GM18511 (cell line): ENCODE measurements around the gene ALPL.

Experiments
- ATAC-seq: cut with Tn5 transposase; IDR thresholded peaks from one replicate; pipeline ENCODE4 v1.9.1; 2021; ENCODE audit warnings: mild to moderate bottlenecking, moderate library complexity; ENCODE audit not compliant: unreplicated experiment

The ALPL gene

DNA sequence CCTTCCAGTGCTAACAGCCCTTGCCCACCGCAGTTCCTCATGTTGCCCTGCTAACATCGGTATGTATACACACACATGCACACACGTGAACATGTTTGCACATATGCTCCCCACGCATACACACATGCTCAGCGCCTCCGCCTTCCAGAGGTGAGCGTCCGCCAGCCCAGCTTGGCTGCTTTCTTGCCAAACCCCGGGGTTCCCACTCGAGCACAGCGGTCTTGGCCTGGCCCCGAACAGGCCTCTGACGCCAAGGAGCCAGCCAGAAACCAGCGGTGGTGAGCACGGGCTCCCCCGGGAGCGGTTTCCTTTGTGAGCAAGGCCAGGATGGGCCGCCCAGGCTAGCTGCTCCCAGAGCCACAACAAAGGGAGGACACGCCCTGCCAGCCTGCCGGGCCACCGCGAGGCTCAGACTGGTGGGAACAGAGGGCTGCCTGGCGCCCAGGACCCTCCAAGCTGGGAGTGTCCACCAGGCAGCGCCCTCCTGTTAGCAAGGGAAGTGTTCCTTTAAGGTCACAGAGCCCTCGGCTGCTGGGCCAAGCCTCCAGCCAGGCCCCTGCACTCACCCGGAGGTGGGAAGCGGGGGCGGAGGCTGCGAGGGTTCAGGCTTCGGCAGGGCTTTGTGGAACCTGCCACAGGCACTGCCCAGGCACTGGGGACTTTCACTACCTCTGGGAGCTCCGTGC is 65.4 kb downstream of the ALPL start:
- no peak for ATAC-seq

DNA sequence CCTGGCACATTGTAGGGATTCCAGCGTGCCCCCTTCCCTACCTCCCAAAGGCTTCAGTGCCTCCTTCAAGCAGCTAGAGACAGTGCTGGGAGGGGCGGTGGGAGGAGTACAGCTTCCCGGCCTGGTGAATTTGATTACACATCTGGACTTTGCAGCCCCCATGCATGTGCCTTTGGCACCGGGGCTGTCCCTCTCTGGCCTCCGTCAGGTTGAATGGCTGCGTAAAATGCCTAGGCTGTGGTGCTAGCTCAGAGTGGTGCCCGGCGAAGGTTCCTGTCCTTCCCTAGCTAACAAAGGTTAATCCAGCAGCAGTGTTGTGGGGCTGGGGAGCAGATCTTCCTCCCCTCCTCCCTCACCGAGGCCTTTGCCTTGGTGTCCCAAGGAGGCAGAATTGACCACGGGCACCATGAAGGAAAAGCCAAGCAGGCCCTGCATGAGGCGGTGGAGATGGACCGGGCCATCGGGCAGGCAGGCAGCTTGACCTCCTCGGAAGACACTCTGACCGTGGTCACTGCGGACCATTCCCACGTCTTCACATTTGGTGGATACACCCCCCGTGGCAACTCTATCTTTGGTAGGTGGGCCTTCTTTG is 66.2 kb downstream of the ALPL start:
- no peak for ATAC-seq

- ATAC-seq, result no peak
These were observed 67.0 kb downstream of the ALPL start for GRCh38 chr1:21576031-21576797.

GRCh38 chr1:21576798-21577187 is 67.6 kb downstream of the ALPL start:
- ATAC-seq, result no peak

GRCh38 chr1:21577324-21577723 is 68.1 kb downstream of the ALPL start:
- ATAC-seq, result no peak

DNA sequence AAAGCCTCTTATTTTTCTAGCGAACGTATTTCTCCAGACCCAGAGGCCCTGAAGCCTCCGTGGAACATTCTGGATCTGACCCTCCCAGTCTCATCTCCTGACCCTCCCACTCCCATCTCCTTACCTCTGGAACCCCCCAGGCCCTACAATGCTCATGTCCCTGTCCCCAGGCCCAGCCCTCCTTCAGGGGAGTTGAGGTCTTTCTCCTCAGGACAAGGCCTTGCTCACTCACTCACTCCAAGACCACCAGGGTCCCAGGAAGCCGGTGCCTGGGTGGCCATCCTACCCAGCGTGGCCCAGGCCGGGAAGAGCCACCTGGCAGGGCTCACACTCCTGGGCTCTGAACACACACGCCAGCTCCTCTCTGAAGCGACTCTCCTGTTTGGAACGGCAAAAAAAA is 68.7 kb downstream of the ALPL start:
- ATAC-seq, result no peak

GRCh38 chr1:21579791-21580190 is 70.6 kb downstream of the ALPL start:
- no peak for ATAC-seq

- ATAC-seq, result no peak
These were observed 74.9 kb downstream of the ALPL start for GRCh38 chr1:21584096-21584495.

GRCh38 chr1:21585037-21585436 is 75.8 kb downstream of the ALPL start:
- ATAC-seq, result no peak

DNA sequence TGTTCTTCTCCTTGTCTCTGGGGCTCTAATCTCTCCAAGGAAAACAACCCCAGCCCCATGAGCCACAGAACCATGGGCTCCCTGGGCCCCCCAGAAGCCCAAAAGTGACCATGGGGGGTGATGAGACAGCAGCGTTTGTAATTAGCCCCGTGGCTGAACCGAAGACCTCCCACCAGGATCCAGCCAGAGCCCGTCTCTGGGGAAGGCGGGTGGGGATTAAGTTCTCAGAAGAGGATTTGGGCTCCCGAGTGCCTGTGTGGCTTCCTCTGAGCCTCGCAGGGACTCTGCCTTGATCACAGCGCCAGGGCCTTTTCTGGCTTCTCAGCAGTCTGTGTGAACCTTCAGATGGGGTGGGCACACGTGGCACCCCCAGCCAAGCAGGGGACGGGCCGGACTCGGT is 77.0 kb downstream of the ALPL start:
- no peak for ATAC-seq

DNA sequence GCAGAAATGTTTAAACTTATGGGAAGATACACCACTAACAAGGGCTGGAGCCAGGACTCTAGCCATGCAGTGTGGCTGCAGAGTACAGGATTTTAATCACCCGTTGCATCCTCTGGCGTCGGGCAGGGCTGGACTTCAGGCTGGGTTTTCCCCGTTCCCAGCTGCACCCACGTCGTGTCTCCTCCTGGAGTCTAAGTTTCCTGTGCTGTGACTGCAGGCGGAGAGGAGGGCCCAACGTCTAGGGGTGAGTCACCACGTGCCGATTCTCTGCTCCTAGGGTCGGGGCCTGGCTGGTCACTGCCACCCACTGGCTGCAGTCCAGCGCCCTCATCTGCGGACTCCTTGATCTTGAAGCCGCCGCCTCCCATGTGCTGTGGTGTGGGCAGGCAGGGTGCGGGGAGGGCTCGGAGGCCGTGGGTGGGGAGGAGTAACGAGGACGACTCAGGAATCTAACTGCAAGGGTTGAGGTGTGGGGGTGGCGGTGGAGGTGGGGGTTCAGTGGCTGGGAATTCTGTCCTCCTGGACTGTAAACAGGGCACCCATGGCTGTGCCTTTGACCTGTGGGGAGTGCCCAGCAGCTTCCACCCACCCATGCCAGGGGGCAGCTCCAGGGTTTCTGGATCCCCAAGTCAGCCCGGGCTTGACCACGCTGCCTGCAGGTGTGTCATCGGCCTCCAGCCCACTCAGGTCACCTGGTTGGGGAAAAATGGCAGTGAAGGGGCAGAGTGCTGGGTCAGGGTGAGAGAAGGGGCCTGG is 77.8 kb downstream of the ALPL start:
- ATAC-seq, result no peak

GRCh38 chr1:21587602-21587953 is 78.4 kb downstream of the ALPL start:
- no peak for ATAC-seq

GRCh38 chr1:21589618-21590017 is 80.4 kb downstream of the ALPL start:
- ATAC-seq, result no peak

DNA sequence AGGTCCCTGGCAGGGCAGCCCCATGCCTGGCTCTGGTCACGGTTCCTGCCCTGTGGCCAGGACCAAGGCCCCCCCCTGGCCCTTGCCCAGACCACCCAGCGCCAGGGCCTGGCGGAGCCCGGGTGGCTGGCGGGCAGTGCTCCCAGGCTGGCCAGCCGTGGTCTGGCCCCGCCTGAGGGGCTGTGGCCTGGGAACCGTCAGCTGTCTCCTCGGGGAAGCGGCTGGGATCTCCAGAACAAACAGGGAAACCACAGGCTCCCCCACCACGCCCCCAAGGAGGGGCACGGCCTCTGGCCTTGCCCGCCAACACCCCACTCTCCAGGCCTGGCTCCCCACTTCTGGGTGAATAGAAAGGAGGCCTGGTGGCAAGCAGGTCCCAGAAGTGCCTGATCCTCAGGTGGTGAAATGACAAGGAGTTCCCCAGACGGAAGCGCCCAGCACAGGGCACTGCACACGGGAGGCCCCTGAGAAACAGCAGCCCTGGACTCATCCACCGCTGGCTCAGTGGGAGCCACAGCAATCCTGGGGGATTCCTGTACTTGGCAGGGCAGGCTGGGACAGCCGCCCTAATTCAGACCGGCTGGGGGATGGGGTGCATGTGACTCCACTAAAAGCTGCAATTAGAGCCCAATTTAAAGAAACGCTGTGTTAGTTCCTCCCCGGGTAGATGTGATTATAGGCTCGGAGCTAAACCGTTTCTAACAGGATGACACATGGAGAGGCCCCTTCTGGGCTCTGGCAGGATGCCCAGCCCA is 81.1 kb downstream of the ALPL start:
- ATAC-seq, result no peak

DNA sequence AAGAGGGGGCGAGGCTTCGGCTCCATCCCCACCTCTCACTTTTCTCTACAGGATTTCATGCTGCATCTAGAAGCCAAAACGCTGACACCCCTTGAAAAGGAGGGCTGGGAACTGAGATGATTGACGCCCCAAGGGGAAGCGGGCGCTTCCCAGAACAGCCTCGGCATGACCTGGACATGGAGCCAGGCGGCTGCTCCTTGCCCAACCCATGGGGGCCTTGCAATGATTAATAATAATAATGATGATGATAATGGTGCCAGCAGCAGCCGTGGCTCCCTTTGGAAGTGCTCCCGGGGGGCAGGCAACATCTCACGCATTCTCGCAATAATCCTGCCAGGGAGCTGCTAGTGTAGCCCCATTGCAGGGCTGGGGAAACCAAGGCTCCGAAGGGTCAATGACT is 81.7 kb downstream of the ALPL start:
- ATAC-seq, result no peak

GRCh38 chr1:21592086-21592865 is 83.1 kb downstream of the ALPL start:
- no peak for ATAC-seq

- ATAC-seq, result no peak
These were observed 84.0 kb downstream of the ALPL start for GRCh38 chr1:21593231-21593630.

GRCh38 chr1:21594501-21594900 is 85.3 kb downstream of the ALPL start:
- ATAC-seq, result no peak

- ATAC-seq, result no peak
These were observed 86.0 kb downstream of the ALPL start for GRCh38 chr1:21594935-21595897.
